Measurements from ENCODE around the gene LIN7B. TPM values are rescaled to one million over a fixed set of nuclear protein-coding genes. Genes with fewer than 3 reads are reported as not detected.

The LIN7B gene
- total and polyA plus RNA-seq, 2 donors (not counting 1 experiment from before 2014, with no cell fraction given) = 2.6 to 10.9 TPM

DNA sequence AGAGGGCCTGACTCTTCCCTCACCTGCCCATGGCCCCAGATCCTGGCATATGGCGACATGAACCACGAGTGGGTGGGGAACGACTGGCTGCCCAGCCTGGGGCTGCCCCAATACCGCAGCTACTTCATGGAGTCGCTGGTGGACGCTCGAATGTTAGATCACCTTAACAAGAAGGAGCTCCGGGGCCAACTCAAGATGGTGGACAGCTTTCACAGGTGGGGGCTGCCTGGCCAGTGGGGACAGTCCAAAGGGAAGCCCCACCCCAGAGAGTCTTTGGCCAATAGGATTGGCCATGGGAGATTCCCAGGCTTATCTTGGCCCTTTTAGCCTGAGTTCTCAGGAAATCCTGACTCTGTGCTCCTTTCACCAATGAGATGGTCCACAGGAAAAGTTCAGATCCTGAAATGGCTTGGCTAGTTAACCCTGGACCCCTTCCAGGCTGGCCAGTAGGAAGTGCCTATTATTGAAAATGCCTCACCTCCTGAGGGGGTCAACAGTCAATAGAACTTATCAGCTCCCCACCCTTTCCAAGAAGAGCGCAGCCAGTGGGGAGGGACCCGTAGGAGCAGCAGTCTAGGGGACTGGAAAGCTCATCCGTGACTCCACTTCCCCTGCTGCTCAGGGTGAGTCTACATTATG lies 34.0 kb downstream of the LIN7B start:
- no peaks in the 10 kb centered on the region for H3K79me2 ChIP-seq (ENCODE audit: control insufficient read depth, insufficient read depth, low read length)
- H2AFZ ChIP-seq (ENCODE audit: low read length) = no peak overlapping the region
- peaks cover 4% of the 10 kb centered on the region for H3K27me3 ChIP-seq (ENCODE audit: control insufficient read depth, insufficient read depth, low read length)
- H3K27ac ChIP-seq (ENCODE audit: insufficient read depth, low read length) = no peak overlapping the region
- peaks cover 8% of the 10 kb centered on the region for H3K4me1 ChIP-seq (ENCODE audit: control insufficient read depth, extremely low read depth, insufficient read depth, low read length)
- H3K36me3 ChIP-seq (ENCODE audit: control insufficient read depth, insufficient read depth, low read length) = no peaks in the 10 kb centered on the region
- H3K4me2 ChIP-seq (ENCODE audit: extremely low read depth, insufficient read depth, low read length) = no peak overlapping the region
- DNase-seq (ENCODE audit: low read depth in 2 of 2) = no peak
- no peaks in the 10 kb centered on the region for H4K20me1 ChIP-seq (ENCODE audit: control insufficient read depth, extremely low read depth, insufficient read depth, low read length)
- H3K4me3 ChIP-seq (replicated peaks in 1 of 4; ENCODE audit: control extremely low read depth in 1 of 4, insufficient read depth in 1 of 4, low read depth in 3 of 4, low read length in 4 of 4) = no peak overlapping the region
- TF ChIP-seq, protein P1, sequence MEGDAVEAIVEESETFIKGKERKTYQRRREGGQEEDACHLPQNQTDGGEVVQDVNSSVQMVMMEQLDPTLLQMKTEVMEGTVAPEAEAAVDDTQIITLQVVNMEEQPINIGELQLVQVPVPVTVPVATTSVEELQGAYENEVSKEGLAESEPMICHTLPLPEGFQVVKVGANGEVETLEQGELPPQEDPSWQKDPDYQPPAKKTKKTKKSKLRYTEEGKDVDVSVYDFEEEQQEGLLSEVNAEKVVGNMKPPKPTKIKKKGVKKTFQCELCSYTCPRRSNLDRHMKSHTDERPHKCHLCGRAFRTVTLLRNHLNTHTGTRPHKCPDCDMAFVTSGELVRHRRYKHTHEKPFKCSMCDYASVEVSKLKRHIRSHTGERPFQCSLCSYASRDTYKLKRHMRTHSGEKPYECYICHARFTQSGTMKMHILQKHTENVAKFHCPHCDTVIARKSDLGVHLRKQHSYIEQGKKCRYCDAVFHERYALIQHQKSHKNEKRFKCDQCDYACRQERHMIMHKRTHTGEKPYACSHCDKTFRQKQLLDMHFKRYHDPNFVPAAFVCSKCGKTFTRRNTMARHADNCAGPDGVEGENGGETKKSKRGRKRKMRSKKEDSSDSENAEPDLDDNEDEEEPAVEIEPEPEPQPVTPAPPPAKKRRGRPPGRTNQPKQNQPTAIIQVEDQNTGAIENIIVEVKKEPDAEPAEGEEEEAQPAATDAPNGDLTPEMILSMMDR (conservative IDR thresholded peaks at IDR 0.05 in 1 of 2, IDR thresholded peaks at IDR 0.05 in 1 of 2; ENCODE audit: low read depth in 1 of 2, low read length in 2 of 2) = no peak
- no peak overlapping the region for H3K9ac ChIP-seq (ENCODE audit: insufficient read depth, low read length)
- H3K9me3 ChIP-seq (ENCODE audit: control insufficient read depth, insufficient read depth, low read depth, low read length) = no peaks in the 10 kb centered on the region

DNA sequence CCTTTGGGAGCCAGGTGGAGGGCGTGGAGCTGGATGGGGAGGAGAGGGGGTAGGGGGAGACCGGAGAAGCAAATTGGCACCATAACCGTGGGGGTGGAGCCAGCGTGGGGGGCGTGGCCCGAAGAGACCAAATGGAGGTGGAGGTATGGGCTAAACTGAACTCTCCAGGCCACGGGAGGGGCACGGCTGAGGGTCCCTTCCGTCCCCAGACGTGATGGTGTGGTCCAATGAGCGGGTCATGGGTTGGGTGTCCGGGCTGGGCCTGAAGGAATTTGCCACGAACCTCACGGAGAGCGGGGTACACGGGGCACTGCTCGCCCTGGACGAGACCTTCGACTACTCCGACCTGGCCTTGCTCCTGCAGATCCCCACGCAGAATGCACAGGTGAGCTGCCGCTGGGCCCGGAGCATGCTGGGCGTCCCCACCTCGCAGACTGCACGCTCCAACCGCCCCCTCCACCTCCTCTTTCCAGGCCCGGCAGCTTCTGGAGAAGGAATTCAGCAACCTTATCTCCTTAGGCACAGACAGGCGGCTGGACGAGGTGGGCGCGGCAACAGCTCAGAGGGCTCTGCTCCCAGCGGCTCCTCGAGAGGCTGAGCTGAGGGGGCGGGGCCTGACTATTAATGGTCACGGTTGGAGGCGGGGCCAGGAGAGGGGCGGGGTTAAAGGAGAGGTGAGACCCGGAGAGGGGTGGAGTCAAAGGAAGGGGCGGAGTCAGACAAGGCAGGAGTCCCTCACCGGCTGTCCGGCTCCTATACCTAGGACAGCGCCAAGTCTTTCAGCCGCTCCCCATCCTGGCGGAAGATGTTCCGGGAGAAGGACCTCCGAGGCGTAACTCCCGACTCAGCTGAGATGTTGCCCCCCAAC lies 34.8 kb downstream of the LIN7B start:
- peak; percentile 83 to 89 for DNase-seq (ENCODE audit: low read depth in 2 of 2)
- Histone ChIP-seq H3K9me3 (ENCODE audit: control insufficient read depth, insufficient read depth, low read depth, low read length) (no peaks in the 10 kb centered on the region), H3K4me2 (ENCODE audit: extremely low read depth, insufficient read depth, low read length) (peak overlapping the region; percentile 92), H4K20me1 (ENCODE audit: control insufficient read depth, extremely low read depth, insufficient read depth, low read length) (no peaks in the 10 kb centered on the region), H3K27me3 (ENCODE audit: control insufficient read depth, insufficient read depth, low read length) (peaks cover 4% of the 10 kb centered on the region), H2AFZ (ENCODE audit: low read length) (peak overlapping the region; percentile 89), H3K4me1 (ENCODE audit: control insufficient read depth, extremely low read depth, insufficient read depth, low read length) (peaks cover 8% of the 10 kb centered on the region), H3K79me2 (ENCODE audit: control insufficient read depth, insufficient read depth, low read length) (no peaks in the 10 kb centered on the region), H3K9ac (ENCODE audit: insufficient read depth, low read length) (no peak overlapping the region), H3K36me3 (ENCODE audit: control insufficient read depth, insufficient read depth, low read length) (no peaks in the 10 kb centered on the region), H3K4me3 (replicated peaks in 1 of 4; ENCODE audit: control extremely low read depth in 1 of 4, insufficient read depth in 1 of 4, low read depth in 3 of 4, low read length in 4 of 4) (peak overlapping the region; percentile 66 to 80 (median 71)), H3K27ac (ENCODE audit: insufficient read depth, low read length) (no peak overlapping the region)
- TF ChIP-seq EZH2 (IDR thresholded peaks at IDR 0.05; ENCODE audit: low read length, missing control alignments) = no peak
- TF ChIP-seq, protein P1 (conservative IDR thresholded peaks at IDR 0.05 in 1 of 2, IDR thresholded peaks at IDR 0.05 in 1 of 2; ENCODE audit: low read depth in 1 of 2, low read length in 2 of 2) = no peak

DNA sequence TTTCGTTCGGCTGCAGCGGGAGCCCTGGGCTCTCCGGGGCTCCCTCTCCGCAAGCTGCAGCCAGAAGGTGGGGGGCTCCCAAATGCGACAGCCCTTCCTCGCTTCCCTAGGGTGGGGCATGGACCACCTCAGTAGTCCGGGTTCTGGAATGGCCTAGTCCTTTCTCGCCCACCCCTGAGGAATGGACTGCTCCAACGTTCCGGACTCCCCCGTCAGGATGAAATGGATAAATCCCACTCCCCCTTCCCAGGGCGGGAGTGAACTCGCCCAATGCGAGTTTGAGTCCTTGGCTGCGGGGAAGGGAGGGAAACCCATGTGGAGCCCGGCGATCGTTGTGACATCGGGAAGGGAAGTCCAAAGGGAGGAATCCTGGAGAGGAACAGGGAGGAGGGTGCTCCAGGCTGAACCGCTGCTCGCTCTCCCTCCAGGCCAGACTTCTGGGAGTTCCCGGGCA lies 35.5 kb downstream of the LIN7B start:
- Histone ChIP-seq H3K9me3 (ENCODE audit: control insufficient read depth, insufficient read depth, low read depth, low read length) (no peaks in the 10 kb centered on the region), H4K20me1 (ENCODE audit: control insufficient read depth, extremely low read depth, insufficient read depth, low read length) (no peaks in the 10 kb centered on the region), H3K79me2 (ENCODE audit: control insufficient read depth, insufficient read depth, low read length) (no peaks in the 10 kb centered on the region), H2AFZ (ENCODE audit: low read length) (peak overlapping the region; percentile 89), H3K9ac (ENCODE audit: insufficient read depth, low read length) (peak overlapping the region; percentile 63), H3K27me3 (ENCODE audit: control insufficient read depth, insufficient read depth, low read length) (peaks cover 4% of the 10 kb centered on the region), H3K36me3 (ENCODE audit: control insufficient read depth, insufficient read depth, low read length) (no peaks in the 10 kb centered on the region), H3K27ac (ENCODE audit: insufficient read depth, low read length) (peak overlapping the region; percentile 22), H3K4me2 (ENCODE audit: extremely low read depth, insufficient read depth, low read length) (peak overlapping the region; percentile 92), H3K4me1 (ENCODE audit: control insufficient read depth, extremely low read depth, insufficient read depth, low read length) (peaks cover 8% of the 10 kb centered on the region), H3K4me3 (replicated peaks in 1 of 4; ENCODE audit: control extremely low read depth in 1 of 4, insufficient read depth in 1 of 4, low read depth in 3 of 4, low read length in 4 of 4) (peak overlapping the region; percentile 66 to 80 (median 71))
- DNase-seq (ENCODE audit: low read depth in 2 of 2) = peak; percentile 82 to 87
- no peak for TF ChIP-seq EZH2 (IDR thresholded peaks at IDR 0.05; ENCODE audit: low read length, missing control alignments)
- TF ChIP-seq, protein P1 (conservative IDR thresholded peaks at IDR 0.05 in 1 of 2, IDR thresholded peaks at IDR 0.05 in 1 of 2; ENCODE audit: low read depth in 1 of 2, low read length in 2 of 2) = no peak
